GM21381 (cell line): ENCODE data around the gene MIPEP.

Source experiments
- ATAC-seq: cut with Tn5 transposase; IDR thresholded peaks from one replicate; pipeline ENCODE4 v1.9.1; 2021; ENCODE audit warnings: mild to moderate bottlenecking, moderate library complexity; ENCODE audit not compliant: unreplicated experiment

MIPEP gene

GRCh38 chr13:23722726-23723453 is 166.3 kb downstream of the MIPEP start:
- no peak for ATAC-seq

GRCh38 chr13:23718996-23719395 is 170.2 kb downstream of the MIPEP start:
- ATAC-seq, result no peak

GRCh38 chr13:23716401-23716800 is 172.8 kb downstream of the MIPEP start:
- no peak for ATAC-seq

GRCh38 chr13:23715762-23716235 is 173.4 kb downstream of the MIPEP start:
- no peak for ATAC-seq

- ATAC-seq, result no peak
Observed at GRCh38 chr13:23715092-23715761, 174.0 kb downstream of the MIPEP start.

- ATAC-seq, result no peak
Observed at GRCh38 chr13:23714672-23715071, 174.5 kb downstream of the MIPEP start.

- ATAC-seq, result no peak
Observed at GRCh38 chr13:23711355-23711754, 177.8 kb downstream of the MIPEP start.

- no peak for ATAC-seq
Observed at GRCh38 chr13:23710366-23710765, 178.8 kb downstream of the MIPEP start.

GRCh38 chr13:23709536-23709935 is 179.7 kb downstream of the MIPEP start:
- no peak for ATAC-seq

- ATAC-seq, result no peak
Observed at GRCh38 chr13:23707674-23708073, 181.5 kb downstream of the MIPEP start.

GRCh38 chr13:23705583-23705982 is 183.6 kb downstream of the MIPEP start:
- ATAC-seq, result no peak

GRCh38 chr13:23703246-23703860 is 185.8 kb downstream of the MIPEP start:
- ATAC-seq, result no peak

- ATAC-seq, result no peak
Observed at GRCh38 chr13:23701636-23702035, 187.6 kb downstream of the MIPEP start.

- ATAC-seq, result no peak
Observed at GRCh38 chr13:23701186-23701585, 188.0 kb downstream of the MIPEP start.

GRCh38 chr13:23699271-23699670 is 189.9 kb downstream of the MIPEP start:
- ATAC-seq, result no peak

GRCh38 chr13:23697772-23698313 is 191.4 kb downstream of the MIPEP start:
- no peak for ATAC-seq

GRCh38 chr13:23696610-23697009 is 192.6 kb downstream of the MIPEP start:
- no peak for ATAC-seq

- no peak for ATAC-seq
Observed at GRCh38 chr13:23695711-23696464, 193.3 kb downstream of the MIPEP start.

GRCh38 chr13:23695196-23695595 is 194.0 kb downstream of the MIPEP start:
- ATAC-seq, result no peak

GRCh38 chr13:23692816-23693215 is 196.4 kb downstream of the MIPEP start:
- ATAC-seq, result no peak

- ATAC-seq, result no peak
Observed at GRCh38 chr13:23690668-23691067, 198.5 kb downstream of the MIPEP start.
